ENCODE results near the gene TACSTD2. TPM values are rescaled to one million over a fixed set of nuclear protein-coding genes. Genes with fewer than 3 reads are reported as not detected.

Gene TACSTD2
- total and polyA plus RNA-seq, 2 of the 13 experiments (the other 11 are each of a cell fraction or from before 2014, with no cell fraction given) = not detected

DNA sequence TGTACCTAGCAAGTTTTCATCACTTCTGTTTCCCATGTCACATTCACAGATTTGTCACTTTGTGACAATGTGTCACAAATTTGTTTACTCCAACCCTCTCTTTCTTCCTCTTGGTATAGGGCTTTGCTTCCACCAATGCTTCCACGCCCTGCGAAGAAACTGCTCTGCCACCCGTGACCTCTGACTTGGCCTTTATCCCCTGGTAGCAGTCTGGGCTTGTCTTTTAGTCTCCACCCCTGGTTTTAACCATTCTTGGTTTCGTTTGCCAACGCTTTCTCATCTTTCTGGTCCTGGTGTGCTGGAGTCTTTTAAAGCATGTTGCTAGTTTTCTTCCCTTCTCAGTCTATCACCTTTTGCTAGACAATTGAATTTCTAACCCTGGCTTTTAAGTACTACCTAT lies 8.1 kb downstream of the TACSTD2 start:
- POLR2A ChIA-PET = no interaction called here
- FAIRE-seq (no peak), DNase-seq (ENCODE audit: low spot score) (no peak), ATAC-seq (no peak)
- intact Hi-C loops (cut with micrococcal nuclease; ENCODE audit: unreplicated experiment) (no loop called here), in situ Hi-C loops (cut with HindIII; ENCODE audit: extremely low pct_ligation_motif_present, low pct_unique_long_range_greater_than_20kb) (no loop called here)
- Histone ChIP-seq H3K9me3 (ENCODE audit: low read length) (no peaks in the 10 kb centered on the region), H3K4me3 (replicated peaks in 1 of 3; ENCODE audit: insufficient read depth in 1 of 3, low read depth in 2 of 3, low read length in 3 of 3) (no peak overlapping the region), H3K4me2 (ENCODE audit: low read depth, low read length) (no peak overlapping the region), H4K20me1 (ENCODE audit: insufficient read depth, low read length) (no peaks in the 10 kb centered on the region), H3K27me3 (ENCODE audit: control insufficient read depth in 1 of 2, insufficient read depth in 2 of 2, low read length in 2 of 2) (peaks cover 0 to 3% of the 10 kb centered on the region in 2 experiments; a peak in 2 of 5 replicates), H3K79me2 (ENCODE audit: insufficient read depth, low read length) (no peaks in the 10 kb centered on the region), H2AFZ (ENCODE audit: low read length) (no peak overlapping the region), H3K9ac (ENCODE audit: insufficient read depth, low read depth, low read length) (no peak overlapping the region), H3K36me3 (replicated peaks in 1 of 2; ENCODE audit: control insufficient read depth in 1 of 2, insufficient read depth in 2 of 2, low read length in 2 of 2) (no peaks in the 10 kb centered on the region), H3K4me1 (ENCODE audit: insufficient read depth, low read length) (peaks cover 25% of the 10 kb centered on the region), H3K27ac (ENCODE audit: extremely low read length, insufficient read depth, low read length) (no peak overlapping the region)
- 4% methylated on average over 5 of the region's 5 CpGs for WGBS (ENCODE audit: low lambda C conversion rate)
- no peak for TF ChIP-seq ZMYM4 (CRISPR knock-in tag; IDR thresholded peaks at IDR 0.05)
- no peak for TF ChIP-seq PITX1 (CRISPR knock-in tag; IDR thresholded peaks at IDR 0.05)
- TF ChIP-seq ZBTB7A (CRISPR knock-in tag; IDR thresholded peaks at IDR 0.05) = no peak
- TF ChIP-seq, protein P1, sequence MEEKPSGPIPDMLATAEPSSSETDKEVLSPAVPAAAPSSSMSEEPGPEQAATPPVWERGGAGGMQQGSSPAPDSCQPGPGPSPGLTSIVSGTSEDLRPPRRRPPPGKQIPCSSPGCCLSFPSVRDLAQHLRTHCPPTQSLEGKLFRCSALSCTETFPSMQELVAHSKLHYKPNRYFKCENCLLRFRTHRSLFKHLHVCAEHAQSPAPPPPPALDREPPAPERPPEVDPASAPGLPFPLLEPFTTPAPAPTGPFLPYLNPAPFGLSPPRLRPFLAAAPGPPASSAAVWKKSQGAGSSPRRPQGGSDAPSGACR (CRISPR knock-in tag; IDR thresholded peaks at IDR 0.05) = no peak
- TF ChIP-seq POLR2G (IDR thresholded peaks at IDR 0.05; ENCODE audit: low read depth, low read length) = no peak
- TF ChIP-seq FOXK1 (CRISPR knock-in tag; IDR thresholded peaks at IDR 0.05; ENCODE audit: borderline replicate concordance, low read depth) = no peak
- no peak for TF ChIP-seq NR2F2 (IDR thresholded peaks at IDR 0.05; ENCODE audit: borderline replicate concordance, low read depth)
- no peak for TF ChIP-seq NFYC (CRISPR knock-in tag; IDR thresholded peaks at IDR 0.05)
- TF ChIP-seq, protein P2, sequence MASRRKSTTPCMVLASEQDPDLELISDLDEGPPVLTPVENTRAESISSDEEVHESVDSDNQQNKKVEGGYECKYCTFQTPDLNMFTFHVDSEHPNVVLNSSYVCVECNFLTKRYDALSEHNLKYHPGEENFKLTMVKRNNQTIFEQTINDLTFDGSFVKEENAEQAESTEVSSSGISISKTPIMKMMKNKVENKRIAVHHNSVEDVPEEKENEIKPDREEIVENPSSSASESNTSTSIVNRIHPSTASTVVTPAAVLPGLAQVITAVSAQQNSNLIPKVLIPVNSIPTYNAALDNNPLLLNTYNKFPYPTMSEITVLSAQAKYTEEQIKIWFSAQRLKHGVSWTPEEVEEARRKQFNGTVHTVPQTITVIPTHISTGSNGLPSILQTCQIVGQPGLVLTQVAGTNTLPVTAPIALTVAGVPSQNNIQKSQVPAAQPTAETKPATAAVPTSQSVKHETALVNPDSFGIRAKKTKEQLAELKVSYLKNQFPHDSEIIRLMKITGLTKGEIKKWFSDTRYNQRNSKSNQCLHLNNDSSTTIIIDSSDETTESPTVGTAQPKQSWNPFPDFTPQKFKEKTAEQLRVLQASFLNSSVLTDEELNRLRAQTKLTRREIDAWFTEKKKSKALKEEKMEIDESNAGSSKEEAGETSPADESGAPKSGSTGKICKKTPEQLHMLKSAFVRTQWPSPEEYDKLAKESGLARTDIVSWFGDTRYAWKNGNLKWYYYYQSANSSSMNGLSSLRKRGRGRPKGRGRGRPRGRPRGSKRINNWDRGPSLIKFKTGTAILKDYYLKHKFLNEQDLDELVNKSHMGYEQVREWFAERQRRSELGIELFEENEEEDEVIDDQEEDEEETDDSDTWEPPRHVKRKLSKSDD (CRISPR knock-in tag; IDR thresholded peaks at IDR 0.05; ENCODE audit: low read depth) = no peak
- no peak for TF ChIP-seq KLF9 (CRISPR knock-in tag; IDR thresholded peaks at IDR 0.05; ENCODE audit: low read depth)
- TF ChIP-seq CAMTA2 (CRISPR knock-in tag; IDR thresholded peaks at IDR 0.05; ENCODE audit: borderline replicate concordance) = no peak
- TF ChIP-seq, protein P3, sequence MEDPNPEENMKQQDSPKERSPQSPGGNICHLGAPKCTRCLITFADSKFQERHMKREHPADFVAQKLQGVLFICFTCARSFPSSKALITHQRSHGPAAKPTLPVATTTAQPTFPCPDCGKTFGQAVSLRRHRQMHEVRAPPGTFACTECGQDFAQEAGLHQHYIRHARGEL (CRISPR knock-in tag; IDR thresholded peaks at IDR 0.05) = no peak
- no TSS peak for BruUV-seq (replicated peaks)
- CTCF ChIA-PET (ENCODE audit: low intra/inter-chr PET ratio, low total read pairs) = no interaction called here

Measured in HepG2 (cell line).